GM12878 (cell line): ENCODE results near the gene SMIM7. TPM values are rescaled to one million over a fixed set of nuclear protein-coding genes. Genes with fewer than 3 reads are reported as not detected.
A peak's percentile ranks its signal among the peaks of the same experiment; 100 is the strongest.

Source experiments
- ATAC-seq: fragments of 200-7000 bp; cut with Tn5 transposase; 3 replicates; pipeline ENCODE4 v1.9.1; 2020; ENCODE audit warnings: mild to moderate bottlenecking, moderate library complexity
- BruUV-seq: library from RNA; stranded (reverse); fragments of 400-500 nt; replicated peaks from 2 replicates; lab custom pipeline; 2021; lab: Mats Ljungman, UMichigan
- CTCF ChIA-PET: fragments of 300-600 bp; sonication (Branson Sonifier 250); formaldehyde crosslinking; extraction: SDS; loops from one replicate; lab custom pipeline; 2021; ENCODE audit warnings: inconsistent platforms; lab: Yijun Ruan, JAX
- POLR2A ChIA-PET: fragments of 350-600 bp; formaldehyde crosslinking; extraction: SDS; loops from one replicate; lab custom pipeline; 2021; ENCODE audit warnings: inconsistent platforms; lab: Charles Lee
- RAD21 ChIA-PET: fragments of 300-600 bp; sonication (Branson Sonifier 250); formaldehyde crosslinking; loops from one replicate; lab custom pipeline; 2023; ENCODE audit warnings: antibody characterized with exemption; ENCODE audit not compliant: unreplicated experiment; lab: Charles Lee
- SMC1A ChIA-PET: fragments of 300-600 bp; sonication (Branson Sonifier 250); formaldehyde crosslinking; loops from one replicate; lab custom pipeline; 2023; ENCODE audit not compliant: unreplicated experiment, uncharacterized antibody; lab: Charles Lee
- DNase-seq: peaks from one replicate; pipeline ENCODE4 v3.0.0-alpha.2; 2011; ENCODE audit warnings: low read depth, low spot score
- FAIRE-seq: peaks from 3 replicates; lab custom pipeline; 2011; peaks lifted over from hg19 to GRCh38; lab: Jason Lieb, UNC
- H2AFZ ChIP-seq: 2 replicates; pipeline ENCODE4 v1.6.0; 2011; ENCODE audit warnings: low read depth, low read length, control low read depth; ENCODE audit not compliant: control insufficient read depth
- H3K27ac ChIP-seq: 2 replicates; pipeline ENCODE4 v1.5.1; 2011; ENCODE audit warnings: control low read depth; ENCODE audit not compliant: control insufficient read depth, insufficient read depth
- H3K27me3 ChIP-seq, 2 experiments: replicated peaks in 1 of 2; 2 replicates each; pipeline versions ENCODE4 v1.6.0 to v1.6.1; 2011; ENCODE audit warnings: low read length in 1 of 2; ENCODE audit not compliant: control insufficient read depth in 2 of 2, insufficient read depth in 2 of 2
- H3K36me3 ChIP-seq, 2 experiments: 2 replicates each; pipeline ENCODE4 v1.5.1; 2011; ENCODE audit warnings: low read length in 1 of 2; ENCODE audit not compliant: control insufficient read depth in 2 of 2, insufficient read depth in 2 of 2
- H3K4me1 ChIP-seq: 2 replicates; pipeline ENCODE4 v1.6.1; 2011; ENCODE audit warnings: mild to moderate bottlenecking, low read length, moderate library complexity, mixed read lengths; ENCODE audit not compliant: control insufficient read depth, insufficient read depth
- H3K4me2 ChIP-seq: 2 replicates; pipeline ENCODE4 v1.6.0; 2011; ENCODE audit warnings: control low read depth; ENCODE audit not compliant: control insufficient read depth, insufficient read depth
- H3K4me3 ChIP-seq: fragments of 200-600 bp; sonication (generic); 2 replicates; pipeline ENCODE4 v1.5.1; 2016
- H3K79me2 ChIP-seq: 2 replicates; pipeline ENCODE4 v1.6.0; 2011; ENCODE audit warnings: low read length; ENCODE audit not compliant: control insufficient read depth, insufficient read depth
- H3K9ac ChIP-seq: 2 replicates; pipeline ENCODE4 v1.8.0; 2011; ENCODE audit warnings: low read length, control low read depth, mixed read lengths; ENCODE audit not compliant: control insufficient read depth, insufficient read depth
- H3K9me3 ChIP-seq: replicated peaks from 3 replicates; pipeline ENCODE4 v1.5.1; 2011; ENCODE audit warnings: mild to moderate bottlenecking, low read length; ENCODE audit not compliant: control insufficient read depth, insufficient read depth
- H4K20me1 ChIP-seq: 2 replicates; pipeline ENCODE4 v1.6.0; 2011; ENCODE audit not compliant: control insufficient read depth, insufficient read depth
- BRCA1 ChIP-seq: IDR thresholded peaks from 2 replicates; pipeline ENCODE4 v1.6.1; 2011; ENCODE audit warnings: low read depth, low read length, improper control_type of control experiment
- IKZF2 ChIP-seq, 2 experiments: fragments of 450-650 bp; IDR thresholded peaks; 2 replicates each; pipeline ENCODE4 v1.6.1; 2017; ENCODE audit warnings: mild to moderate bottlenecking in 2 of 2, moderate library complexity in 2 of 2
- MEF2B ChIP-seq: fragments of 450-650 bp; IDR thresholded peaks from 2 replicates; pipeline ENCODE4 v1.6.1; 2018; ENCODE audit warnings: mild to moderate bottlenecking, moderate library complexity; ENCODE audit not compliant: partially characterized antibody, poor library complexity, severe bottlenecking
- NFYA ChIP-seq: IDR thresholded peaks from 2 replicates; pipeline ENCODE4 v1.6.1; 2011; ENCODE audit warnings: low read depth, mild to moderate bottlenecking, low read length, improper control_type of control experiment, borderline replicate concordance
- PAX5 ChIP-seq: IDR thresholded peaks from 2 replicates; pipeline ENCODE4 v1.6.1; 2011; ENCODE audit warnings: low read depth, low read length, borderline replicate concordance
- ZBED1 ChIP-seq: IDR thresholded peaks from 2 replicates; pipeline ENCODE4 v1.6.1; 2016; ENCODE audit warnings: borderline replicate concordance
- ZZZ3 ChIP-seq: IDR thresholded peaks from 2 replicates; pipeline ENCODE4 v1.6.1; 2011; ENCODE audit warnings: low read depth; ENCODE audit not compliant: control insufficient read depth, insufficient read length
- WGBS: methylation state at CpG from one replicate; pipeline ENCODE4 v1.1.6; 2016; ENCODE audit warnings: low lambda C conversion rate; ENCODE audit not compliant: insufficient replicate concordance, insufficient coverage; ENCODE audit errors: missing lambda C conversion rate; 5-methylcytosine and 5-hydroxymethylcytosine counted together
- in situ Hi-C: fragments of 300-500 bp; cut with MboI; formaldehyde crosslinking; loops from 9 replicates; pipeline ENCODE4 v1.14.3; 2018; ENCODE audit warnings: mixed read lengths
- intact Hi-C: fragments of 100-400 bp; cut with micrococcal nuclease; formaldehyde crosslinking; loops from one replicate; pipeline ENCODE4 v1.14.2; 2022; ENCODE audit not compliant: unreplicated experiment
- polyA plus RNA-seq, 11 experiments: library from polyadenylated mRNA; depleted of rRNA in 4 of 11; unstranded in 6 of 11; stranded (reverse) in 5 of 11; fragments of >200 nt; fragmentation: Nextera tagmentation in 4 of 11; fragmentation: Illumina TruSeq in 1 of 11; extraction: Ambion mirVana in 4 of 11; extraction: Trizol in 1 of 11; gene quantifications; 1 replicate in 1 of 11; 2 replicates in 10 of 11; pipeline versions ENCODE4 v1.2.1 to v1.2.3, GENCODE V29; 2011 to 2016; ENCODE audit warnings: inconsistent platforms in 2 of 11, missing spikeins in 2 of 11, low read depth in 1 of 11
- total RNA-seq, 4 experiments: library from RNA; depleted of rRNA in 3 of 4; stranded (reverse); fragments of >200 nt in 3 of 4; fragmentation: Illumina TruSeq in 1 of 4; extraction: Trizol in 1 of 4; gene quantifications; 2 replicates each; pipeline versions ENCODE4 v1.2.1 to v1.2.3, GENCODE V29; 2013 to 2021
- TF ChIP-seq, protein P1 (sequence below): fragments of 450-650 bp; IDR thresholded peaks from 2 replicates; pipeline ENCODE4 v1.6.1; 2016; ENCODE audit warnings: mild to moderate bottlenecking

SMIM7 gene
- total and polyA plus RNA-seq, 10 of the 15 experiments (the other 5 are each of a cell fraction or from before 2014, with no cell fraction given): 45.7 to 170 (median 70.8) TPM

GRCh38 chr19:16619457-16619856 is 40.5 kb downstream of the SMIM7 start:
- no peaks in the 10 kb centered on the region for H3K27me3 ChIP-seq
- FAIRE-seq (no peak), DNase-seq (no peak), ATAC-seq (peak; percentile 7)
- peak overlapping the region; percentile 45 for H3K4me2 ChIP-seq
- H2AFZ ChIP-seq: no peak overlapping the region
- no TSS peak for BruUV-seq
- POLR2A ChIA-PET: interaction anchor here (1.4 to 3.4 kb wide), 3 partner anchors 9 to 34 kb away, joined by 4 to 19 read pairs (median 12); no protein-coding TSS in a partner anchor
- RAD21 ChIA-PET: interaction anchor here (1.2 to 2.5 kb wide), 3 partner anchors 9 to 32 kb away, joined by 3 to 17 read pairs (median 12); partner anchors contain the start of gene MED26
- in situ Hi-C loops: no loop called here
- SMC1A ChIA-PET: interaction anchor here (1.1 to 2.9 kb wide), 2 partner anchors 10 to 46 kb away, joined by 4 to 14 read pairs; no protein-coding TSS in a partner anchor
- WGBS: 57% methylated on average over 7 of the region's 7 CpGs
- intact Hi-C loops: no loop called here
- peaks cover 15% of the 10 kb centered on the region; the same call in 1 of the 2 replicates for H4K20me1 ChIP-seq
- no peak overlapping the region for H3K4me3 ChIP-seq
- H3K79me2 ChIP-seq: peaks cover 99% of the 10 kb centered on the region
- TF ChIP-seq PAX5 (no peak), ZZZ3 (no peak), IKZF2 (IDR thresholded peaks at IDR 0.05) (no peak), BRCA1 (no peak), NFYA (no peak), MEF2B (no peak), ZBED1 (no peak)
- TF ChIP-seq, protein P1, sequence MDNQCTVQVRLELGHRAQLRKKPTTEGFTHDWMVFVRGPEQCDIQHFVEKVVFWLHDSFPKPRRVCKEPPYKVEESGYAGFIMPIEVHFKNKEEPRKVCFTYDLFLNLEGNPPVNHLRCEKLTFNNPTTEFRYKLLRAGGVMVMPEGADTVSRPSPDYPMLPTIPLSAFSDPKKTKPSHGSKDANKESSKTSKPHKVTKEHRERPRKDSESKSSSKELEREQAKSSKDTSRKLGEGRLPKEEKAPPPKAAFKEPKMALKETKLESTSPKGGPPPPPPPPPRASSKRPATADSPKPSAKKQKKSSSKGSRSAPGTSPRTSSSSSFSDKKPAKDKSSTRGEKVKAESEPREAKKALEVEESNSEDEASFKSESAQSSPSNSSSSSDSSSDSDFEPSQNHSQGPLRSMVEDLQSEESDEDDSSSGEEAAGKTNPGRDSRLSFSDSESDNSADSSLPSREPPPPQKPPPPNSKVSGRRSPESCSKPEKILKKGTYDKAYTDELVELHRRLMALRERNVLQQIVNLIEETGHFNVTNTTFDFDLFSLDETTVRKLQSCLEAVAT: no peak
- H3K9ac ChIP-seq: no peak overlapping the region
- peaks cover 44% of the 10 kb centered on the region for H3K4me1 ChIP-seq
- no peaks in the 10 kb centered on the region for H3K9me3 ChIP-seq
- H3K36me3 ChIP-seq: peaks cover 4 to 12% of the 10 kb centered on the region in 2 experiments; a peak in 2 of 4 replicates
- CTCF ChIA-PET: interaction anchor here (1.0 to 2.2 kb wide), 3 partner anchors 14 to 51 kb away, joined by 3 to 5 read pairs (median 4); no protein-coding TSS in a partner anchor
- no peak overlapping the region for H3K27ac ChIP-seq
